BLaER1 (cell line): ENCODE results near the gene SORL1-AS1.

Experiments
- H3K27ac ChIP-seq: shearing (Covaris generic); formaldehyde crosslinking; 2 replicates; pipeline ENCODE4 v1.8.1; 2022
- H3K27me3 ChIP-seq: shearing (Covaris generic); formaldehyde crosslinking; 2 replicates; pipeline ENCODE4 v1.8.1; 2022
- H3K36me3 ChIP-seq: shearing (Covaris generic); formaldehyde crosslinking; 2 replicates; pipeline ENCODE4 v1.8.1; 2022
- H3K4me1 ChIP-seq: shearing (Covaris generic); formaldehyde crosslinking; 2 replicates; pipeline ENCODE4 v1.8.1; 2022
- H3K4me2 ChIP-seq: shearing (Covaris generic); formaldehyde crosslinking; 2 replicates; pipeline ENCODE4 v1.8.1; 2022
- H3K4me3 ChIP-seq: shearing (Covaris generic); formaldehyde crosslinking; 2 replicates; pipeline ENCODE4 v1.8.1; 2022
- H3K9ac ChIP-seq: shearing (Covaris generic); formaldehyde crosslinking; 2 replicates; pipeline ENCODE4 v1.8.1; 2022
- H3K9me3 ChIP-seq: shearing (Covaris generic); formaldehyde crosslinking; 2 replicates; pipeline ENCODE4 v1.8.1; 2022
- H4K20me1 ChIP-seq: shearing (Covaris generic); formaldehyde crosslinking; 2 replicates; pipeline ENCODE4 v1.8.1; 2022
- Cebpa-rat ChIP-seq: shearing (Covaris generic); IDR thresholded peaks from 2 replicates; pipeline ENCODE4 v1.8.1; 2022

SORL1-AS1 gene

DNA sequence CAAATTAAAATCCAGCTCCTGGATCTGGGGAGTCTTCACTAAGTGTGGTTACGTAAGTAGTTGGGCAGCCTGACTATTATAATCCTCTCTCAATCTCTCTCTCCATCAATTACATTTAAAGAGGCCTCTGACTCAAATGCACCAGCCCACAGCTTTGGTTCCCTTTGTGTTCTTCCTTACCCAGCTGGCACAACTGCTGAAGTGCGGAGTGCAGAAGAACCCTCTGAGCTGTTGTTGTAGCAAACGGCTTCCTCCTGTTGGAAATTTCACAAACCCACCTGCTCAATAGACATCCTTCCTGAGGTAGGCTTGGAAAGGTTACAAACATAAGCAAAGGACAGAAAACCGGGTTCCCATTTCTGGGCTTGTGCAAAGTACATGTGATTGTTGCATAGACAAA is 17.6 kb downstream of the SORL1-AS1 start:
- no peak overlapping the region for H3K27ac ChIP-seq
- H3K4me1 ChIP-seq, result no peaks in the 10 kb centered on the region
- no peaks in the 10 kb centered on the region for H3K36me3 ChIP-seq
- H3K4me3 ChIP-seq, result no peak overlapping the region
- H4K20me1 ChIP-seq, result no peaks in the 10 kb centered on the region
- TF ChIP-seq Cebpa-rat, result no peak
- H3K4me2 ChIP-seq, result no peak overlapping the region
- H3K9ac ChIP-seq, result no peak overlapping the region
- no peaks in the 10 kb centered on the region for H3K27me3 ChIP-seq
- no peaks in the 10 kb centered on the region for H3K9me3 ChIP-seq

DNA sequence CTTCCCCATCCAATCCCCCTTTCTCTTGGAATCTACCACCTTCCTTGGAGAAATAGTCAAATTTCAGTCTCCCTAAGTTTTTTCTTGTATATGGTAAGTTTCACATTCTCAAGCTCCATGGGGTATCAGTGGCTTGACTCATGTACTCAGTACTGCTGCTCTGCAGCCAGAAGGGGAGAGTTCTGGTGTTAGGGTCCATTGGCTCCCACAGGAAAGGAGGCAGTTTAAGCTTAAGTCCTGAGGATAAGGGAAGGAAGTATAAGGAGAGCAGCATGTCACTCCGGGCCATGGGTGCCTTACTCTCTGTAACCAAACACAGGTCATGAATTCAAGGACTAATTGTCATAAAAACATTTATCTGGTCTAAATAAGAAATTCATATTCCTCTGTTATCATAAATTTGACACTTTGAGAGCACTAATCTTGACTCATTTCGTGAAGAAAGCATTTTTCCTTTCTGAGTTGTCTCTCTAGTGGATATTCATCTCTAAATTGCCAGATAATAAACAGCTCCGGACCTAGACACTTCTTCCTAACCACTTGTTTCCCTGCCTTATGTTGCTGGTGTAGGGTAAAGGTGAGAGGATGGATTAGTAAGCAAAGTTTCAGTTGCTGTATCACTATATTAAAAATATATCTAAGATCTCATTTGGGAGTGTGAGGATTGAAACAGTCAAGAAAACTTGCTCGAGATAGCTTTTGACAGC is 20.8 kb downstream of the SORL1-AS1 start:
- Histone ChIP-seq H3K27me3 (peaks cover 15% of the 10 kb centered on the region), H3K9me3 (peaks cover 6% of the 10 kb centered on the region; the same call in 1 of the 2 replicates), H3K4me3 (no peak overlapping the region), H3K9ac (no peak overlapping the region), H3K4me1 (peaks cover 6% of the 10 kb centered on the region), H3K27ac (no peak overlapping the region), H3K4me2 (no peak overlapping the region), H4K20me1 (no peaks in the 10 kb centered on the region), H3K36me3 (no peaks in the 10 kb centered on the region)
- TF ChIP-seq Cebpa-rat, result no peak

DNA sequence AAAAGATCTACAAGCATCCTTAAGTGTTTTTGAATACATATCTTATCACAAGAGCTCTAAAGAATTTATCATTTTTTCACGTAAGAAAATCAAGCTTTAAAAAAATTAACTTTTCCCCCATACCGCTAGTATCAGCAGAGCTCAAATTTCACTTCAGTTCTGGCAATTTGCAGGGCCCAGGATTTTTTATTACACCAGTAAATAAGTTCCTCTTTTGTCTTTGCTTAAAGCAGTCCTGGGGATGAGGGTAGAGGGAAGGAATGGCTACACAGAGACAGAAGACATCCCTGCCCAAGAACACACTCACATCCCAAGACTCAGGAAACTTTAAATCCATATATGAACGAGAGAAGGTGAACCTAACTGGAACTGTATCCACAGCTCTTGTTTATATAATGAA is 23.2 kb downstream of the SORL1-AS1 start:
- Histone ChIP-seq H3K27me3 (peaks cover 29% of the 10 kb centered on the region), H3K9ac (no peak overlapping the region), H3K4me2 (no peak overlapping the region), H3K27ac (no peak overlapping the region), H3K36me3 (no peaks in the 10 kb centered on the region), H3K9me3 (peaks cover 12% of the 10 kb centered on the region; the same call in 1 of the 2 replicates), H3K4me3 (no peak overlapping the region), H3K4me1 (peaks cover 8% of the 10 kb centered on the region), H4K20me1 (no peaks in the 10 kb centered on the region)
- no peak for TF ChIP-seq Cebpa-rat

DNA sequence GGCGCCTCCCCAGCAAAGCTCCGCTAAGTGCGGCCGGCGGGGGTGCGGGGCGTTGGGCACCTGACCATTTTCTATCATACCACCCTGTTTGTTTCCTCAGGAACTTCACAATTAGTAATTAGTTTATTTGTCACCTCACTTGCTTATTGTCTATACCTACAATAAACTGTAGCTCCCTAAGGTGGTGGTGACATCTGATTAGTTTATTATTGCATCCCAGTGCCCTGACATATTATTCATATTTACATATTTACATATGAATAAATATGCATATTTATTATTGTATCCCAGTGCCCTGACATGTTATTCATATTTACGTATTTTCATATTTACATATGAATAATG is 25.4 kb downstream of the SORL1-AS1 start:
- H3K4me1 ChIP-seq, result peaks cover 24% of the 10 kb centered on the region
- H3K27me3 ChIP-seq, result peaks cover 29% of the 10 kb centered on the region
- H4K20me1 ChIP-seq, result no peaks in the 10 kb centered on the region
- no peak for TF ChIP-seq Cebpa-rat
- no peak overlapping the region for H3K27ac ChIP-seq
- peaks cover 29% of the 10 kb centered on the region for H3K9me3 ChIP-seq
- no peak overlapping the region for H3K9ac ChIP-seq
- peak overlapping the region; percentile 67 for H3K4me2 ChIP-seq
- H3K36me3 ChIP-seq, result no peaks in the 10 kb centered on the region
- H3K4me3 ChIP-seq, result peak overlapping the region; percentile 52

DNA sequence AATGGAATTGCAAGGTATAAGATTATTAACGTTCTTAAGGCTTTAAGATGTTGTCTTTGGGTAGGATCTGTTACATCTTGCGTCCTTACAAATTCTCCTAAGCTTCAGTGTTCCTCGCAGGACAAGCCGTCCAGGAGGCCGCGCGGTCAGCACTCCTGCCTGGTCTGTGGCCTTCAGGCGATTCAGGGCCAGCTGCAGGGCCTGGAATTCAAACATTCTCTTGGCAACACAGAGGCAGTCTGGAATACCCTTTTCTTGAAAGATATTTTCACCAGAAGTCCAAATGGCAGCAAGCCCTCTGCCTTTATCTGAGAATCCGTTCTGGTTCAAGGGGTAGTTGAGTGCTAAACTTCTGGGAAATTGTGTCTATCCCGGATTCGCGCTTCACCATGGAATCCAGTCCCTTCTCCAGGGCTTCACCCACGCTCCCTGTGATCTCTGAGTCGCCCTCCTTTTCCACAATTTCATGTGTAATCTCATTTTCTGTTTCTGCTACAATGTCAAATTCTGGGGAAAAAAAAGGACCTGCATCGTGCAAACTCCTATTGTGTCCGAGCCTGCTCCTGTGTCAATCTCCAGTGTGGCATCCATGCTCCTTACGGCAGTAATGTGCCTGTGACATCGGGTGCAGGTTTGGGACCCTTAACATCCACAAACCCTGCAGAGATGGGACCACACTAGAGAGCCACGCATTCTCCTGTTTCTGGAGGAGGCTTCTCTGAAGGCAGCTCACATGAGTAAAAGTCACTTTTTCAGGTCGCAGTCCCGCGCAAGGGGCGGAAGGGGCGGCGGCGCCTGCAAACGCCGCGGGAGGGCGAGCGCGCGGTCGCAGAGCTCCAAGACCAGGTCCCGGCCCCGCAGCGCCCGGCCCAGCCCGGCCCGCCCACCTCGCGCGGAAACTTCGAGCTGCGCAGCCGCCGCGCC is 26.0 kb downstream of the SORL1-AS1 start:
- H3K27ac ChIP-seq, result no peak overlapping the region
- peak overlapping the region; percentile 52 for H3K4me3 ChIP-seq
- H3K4me2 ChIP-seq, result peak overlapping the region; percentile 67
- H3K36me3 ChIP-seq, result no peaks in the 10 kb centered on the region
- H4K20me1 ChIP-seq, result no peaks in the 10 kb centered on the region
- TF ChIP-seq Cebpa-rat, result no peak
- H3K27me3 ChIP-seq, result peaks cover 29% of the 10 kb centered on the region
- peaks cover 30% of the 10 kb centered on the region for H3K4me1 ChIP-seq
- no peak overlapping the region for H3K9ac ChIP-seq
- peaks cover 32% of the 10 kb centered on the region for H3K9me3 ChIP-seq

- Histone ChIP-seq H4K20me1 (no peaks in the 10 kb centered on the region), H3K9me3 (peaks cover 35% of the 10 kb centered on the region), H3K36me3 (no peaks in the 10 kb centered on the region), H3K4me2 (no peak overlapping the region), H3K4me3 (no peak overlapping the region), H3K27me3 (peaks cover 29% of the 10 kb centered on the region), H3K9ac (no peak overlapping the region), H3K27ac (no peak overlapping the region), H3K4me1 (peaks cover 35% of the 10 kb centered on the region)
- TF ChIP-seq Cebpa-rat, result no peak
Measured at GRCh38 chr11:121425828-121426227, 26.9 kb downstream of the SORL1-AS1 start.

DNA sequence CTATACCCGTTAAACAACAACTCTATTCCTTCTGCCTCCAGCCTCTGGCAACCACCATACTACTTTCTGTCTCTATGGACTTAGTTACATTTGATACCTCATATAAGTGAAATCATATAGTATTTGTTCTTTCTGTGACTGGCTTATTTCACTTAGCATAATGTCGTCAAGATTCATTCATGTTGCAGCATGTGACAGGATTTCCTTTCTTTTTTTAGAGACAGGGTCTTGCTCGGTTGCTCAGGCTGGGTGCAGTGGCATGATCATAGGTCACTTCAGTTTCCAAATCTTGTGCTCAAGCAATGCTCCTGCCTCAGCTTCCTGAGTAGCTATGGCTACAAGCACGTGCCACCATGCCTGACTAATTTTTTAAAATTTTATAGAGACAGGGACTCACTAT is 30.1 kb downstream of the SORL1-AS1 start:
- no peak overlapping the region for H3K9ac ChIP-seq
- TF ChIP-seq Cebpa-rat, result no peak
- H3K4me3 ChIP-seq, result no peak overlapping the region
- no peaks in the 10 kb centered on the region for H4K20me1 ChIP-seq
- peaks cover 65% of the 10 kb centered on the region for H3K4me1 ChIP-seq
- no peaks in the 10 kb centered on the region for H3K36me3 ChIP-seq
- peaks cover 21% of the 10 kb centered on the region for H3K27me3 ChIP-seq
- H3K4me2 ChIP-seq, result peak overlapping the region; percentile 60
- H3K27ac ChIP-seq, result peak overlapping the region; percentile 29; the same call in 1 of the 2 replicates
- peaks cover 29% of the 10 kb centered on the region for H3K9me3 ChIP-seq

DNA sequence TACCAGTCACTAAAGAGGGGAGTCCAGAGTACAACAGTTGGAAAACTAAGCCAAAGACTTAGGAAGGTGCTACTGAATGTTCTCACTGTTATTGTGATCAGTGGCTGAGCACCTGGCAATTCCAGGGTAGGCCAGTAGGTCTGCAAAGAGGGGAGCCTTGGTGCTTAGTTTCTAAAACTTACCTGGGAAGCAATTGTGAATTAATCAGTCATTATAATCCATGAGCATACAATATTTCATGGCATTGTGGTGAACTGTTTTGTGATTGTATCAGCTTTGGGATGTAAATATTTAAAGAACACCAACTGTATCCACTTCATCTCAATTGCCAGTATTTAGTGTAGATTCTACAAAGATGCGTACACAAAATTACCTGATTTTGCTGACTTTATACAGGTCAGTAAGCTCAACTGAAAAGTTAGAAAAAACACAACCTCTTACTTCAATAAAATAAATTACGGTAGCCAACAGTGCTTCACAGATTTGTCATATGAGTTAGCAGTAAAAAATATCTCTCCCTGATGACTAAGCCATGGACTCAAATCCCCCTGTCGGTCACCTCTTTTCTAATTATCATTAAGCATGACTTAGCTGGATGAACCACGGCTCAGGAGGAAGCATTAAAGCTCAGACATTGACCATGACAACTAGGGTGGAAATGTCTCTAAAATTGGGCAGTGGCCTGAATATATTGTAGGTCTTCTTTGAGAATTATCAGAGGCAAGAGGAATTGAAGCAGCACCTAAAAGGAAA is 31.4 kb downstream of the SORL1-AS1 start:
- H3K4me2 ChIP-seq, result peak overlapping the region; percentile 60

DNA sequence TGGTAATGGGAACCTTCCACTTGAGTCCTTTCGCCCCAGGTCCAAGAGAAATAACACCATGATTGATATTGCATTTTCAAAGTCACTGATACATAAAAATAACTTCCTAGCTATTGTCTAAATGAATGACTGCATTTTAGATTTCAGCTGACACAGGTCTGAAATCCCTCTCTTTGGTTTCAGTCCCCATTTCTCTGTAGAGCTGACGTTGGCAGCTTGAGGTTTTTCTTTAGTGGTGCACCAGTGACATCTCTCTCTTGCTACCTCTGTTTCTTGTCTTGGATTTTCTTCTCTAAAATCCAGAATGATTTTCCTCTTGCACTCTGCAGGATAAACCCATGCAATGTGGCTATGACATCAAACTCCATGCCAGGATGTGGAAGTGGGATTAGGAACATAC is 32.4 kb downstream of the SORL1-AS1 start:
- Histone ChIP-seq H3K4me3 (no peak overlapping the region), H3K27ac (no peak overlapping the region), H3K4me2 (no peak overlapping the region), H4K20me1 (no peaks in the 10 kb centered on the region), H3K36me3 (no peaks in the 10 kb centered on the region), H3K4me1 (peaks cover 79% of the 10 kb centered on the region), H3K9ac (no peak overlapping the region), H3K9me3 (peaks cover 23% of the 10 kb centered on the region), H3K27me3 (no peaks in the 10 kb centered on the region)
- TF ChIP-seq Cebpa-rat, result no peak

More for the DNA sequence above, 31.4 kb downstream of the SORL1-AS1 start:
- no peak overlapping the region for H3K4me3 ChIP-seq
- H3K4me1 ChIP-seq, result peaks cover 70% of the 10 kb centered on the region
- peaks cover 29% of the 10 kb centered on the region for H3K9me3 ChIP-seq
- H3K36me3 ChIP-seq, result no peaks in the 10 kb centered on the region
- H3K9ac ChIP-seq, result no peak overlapping the region
- H4K20me1 ChIP-seq, result no peaks in the 10 kb centered on the region
- no peak overlapping the region for H3K27ac ChIP-seq
- peaks cover 8% of the 10 kb centered on the region for H3K27me3 ChIP-seq
- no peak for TF ChIP-seq Cebpa-rat
